NCI-H2196 treated with DMSO at 0.1 percent for 48 hours (cell line): ENCODE measurements around the gene MTHFSD.

Experiments
- DNase-seq: peaks from one replicate; lab custom pipeline; 2025; ENCODE audit not compliant: unreplicated experiment; lab: John Stamatoyannopoulos, UW

The MTHFSD gene

DNA sequence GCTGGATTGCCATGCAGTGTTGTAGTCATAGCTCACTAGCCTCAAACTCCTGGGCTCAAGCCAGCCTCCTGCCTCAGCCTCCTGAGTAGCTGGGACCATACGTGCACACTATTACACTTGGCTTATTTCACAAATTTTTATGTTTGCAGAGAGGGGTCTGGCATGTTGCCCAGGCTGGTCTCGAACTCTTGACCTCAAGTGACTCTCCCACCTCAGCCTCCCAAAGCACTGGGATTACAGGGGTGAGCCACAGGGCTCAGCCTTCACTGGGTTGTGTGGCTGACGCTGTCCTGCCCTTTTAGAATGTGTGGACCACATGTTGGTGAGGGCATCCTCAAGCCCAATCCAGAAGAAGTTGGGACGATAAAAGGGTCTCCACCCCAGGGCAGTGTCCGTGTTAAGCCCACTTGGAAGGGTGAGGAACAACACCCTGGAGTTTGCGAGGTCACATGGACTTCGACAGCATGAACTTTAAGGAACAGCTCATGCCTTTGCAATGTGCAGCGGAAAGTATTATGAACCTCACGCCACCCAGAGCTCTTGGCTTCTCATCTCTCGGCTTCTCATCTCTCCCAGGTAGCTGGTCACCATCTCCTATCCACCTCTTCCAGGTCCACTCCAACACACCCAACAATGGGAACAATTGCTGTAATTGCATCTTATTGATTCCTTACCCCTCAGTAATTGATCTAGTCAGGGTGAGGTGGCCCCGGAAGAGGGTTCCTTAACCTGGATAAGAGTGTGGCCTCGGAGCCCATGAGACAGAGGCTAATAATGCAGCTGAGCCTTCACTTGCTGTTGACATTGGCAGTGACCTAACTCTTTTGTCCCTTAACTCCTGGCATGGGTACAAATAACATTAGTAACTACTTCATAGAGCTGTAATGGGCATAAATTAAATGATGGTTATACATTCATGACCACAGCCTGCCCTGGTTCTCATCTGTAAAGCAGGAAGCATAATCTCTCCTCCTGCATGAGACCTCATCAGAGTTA lies 30.0 kb upstream of the MTHFSD start:
- no peak for DNase-seq

GRCh38 chr16:86584071-86584685 lies 29.1 kb upstream of the MTHFSD start:
- no peak for DNase-seq

GRCh38 chr16:86581458-86581857 lies 26.4 kb upstream of the MTHFSD start:
- no peak for DNase-seq

DNA sequence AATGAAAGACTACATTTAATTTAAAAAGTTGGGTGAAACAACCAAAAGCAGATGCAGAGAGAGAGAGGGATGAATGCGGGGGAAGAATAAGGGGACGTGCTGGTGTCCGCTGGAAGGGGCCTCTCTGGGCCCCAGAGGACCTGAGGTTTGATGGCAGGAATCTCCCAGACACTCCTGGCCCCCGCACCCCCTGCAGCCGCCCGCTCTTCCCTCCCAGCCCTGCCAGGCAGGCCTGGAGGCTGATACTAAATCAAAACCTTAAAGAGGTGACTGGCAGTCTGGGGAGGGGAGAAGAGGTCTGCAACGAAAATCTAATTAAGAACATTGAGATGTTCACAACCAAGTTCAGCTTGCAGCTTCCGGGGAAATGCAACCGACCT lies 25.7 kb upstream of the MTHFSD start:
- no peak for DNase-seq

DNA sequence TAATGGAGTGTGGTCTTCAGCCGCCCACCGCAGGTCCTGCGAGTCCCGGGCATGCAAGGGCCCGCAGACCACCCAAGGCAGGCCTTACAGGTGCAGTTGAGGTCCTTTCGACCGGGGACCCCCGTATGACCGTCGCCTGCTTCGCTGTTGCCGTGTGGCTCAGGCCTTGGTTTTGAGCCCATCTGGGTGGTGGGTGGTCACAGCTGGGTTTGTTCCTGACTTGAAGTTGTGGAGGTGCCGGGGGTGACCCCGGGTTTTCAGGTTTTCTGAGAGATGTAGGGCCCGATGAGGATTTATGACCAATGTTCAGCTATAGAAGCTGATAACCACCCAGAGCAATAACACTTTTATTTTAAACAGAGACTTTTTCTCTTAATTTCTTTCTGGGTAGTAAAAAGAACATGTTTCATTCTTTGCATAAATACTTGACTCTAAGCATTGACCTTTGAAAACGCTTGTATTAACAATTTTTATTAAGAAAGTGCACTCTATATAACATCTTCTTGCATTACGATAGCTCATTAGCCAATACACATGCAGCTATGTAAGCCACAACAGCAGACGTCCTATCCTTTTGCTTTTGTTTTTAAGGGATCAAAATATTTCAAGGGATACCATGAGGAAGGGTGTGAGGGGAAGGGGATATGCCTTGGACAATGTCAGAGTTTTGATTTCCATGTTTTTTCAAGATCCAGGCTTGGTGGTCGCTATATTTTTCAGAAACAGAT lies 25.2 kb upstream of the MTHFSD start:
- no peak for DNase-seq

- DNase-seq: no peak
Observed at GRCh38 chr16:86579268-86580062, 24.4 kb upstream of the MTHFSD start.

GRCh38 chr16:86578611-86579267 lies 23.7 kb upstream of the MTHFSD start:
- no peak for DNase-seq

DNA sequence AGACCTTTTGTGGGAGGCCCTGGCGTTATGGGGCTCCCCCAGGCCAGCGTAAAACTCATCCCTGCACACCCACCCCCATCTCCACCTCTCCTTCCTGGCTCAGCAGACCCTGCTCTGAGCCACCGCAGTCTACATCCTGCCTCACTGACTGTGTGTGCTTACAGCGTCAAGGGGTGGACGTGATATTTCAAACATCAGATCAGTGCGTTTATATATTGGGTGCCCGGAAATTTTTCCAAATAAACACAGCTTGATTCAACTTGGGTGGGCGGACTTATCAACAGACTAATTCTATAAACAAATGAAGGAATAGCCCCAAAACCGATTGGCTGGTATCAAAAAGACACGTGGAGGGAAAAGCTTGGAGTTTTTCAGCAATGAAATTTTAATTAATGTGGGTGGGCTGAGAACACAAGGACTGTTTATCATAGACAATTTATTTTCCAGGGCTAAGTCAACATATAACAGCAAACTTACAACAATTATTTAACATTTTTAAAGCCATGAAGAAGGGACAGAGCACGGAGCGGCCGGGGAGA lies 23.1 kb upstream of the MTHFSD start, which contains the start of gene FOXL1:
Gene FOXL1, plus strand, starts transcription at position 489 of the 539 bp plus-strand sequence. CDS start 175 bp downstream, outside the sequence.
- no peak for DNase-seq

GRCh38 chr16:86577314-86577971 lies 22.4 kb upstream of the MTHFSD start:
- DNase-seq: no peak

- DNase-seq: no peak
Observed at GRCh38 chr16:86576591-86577313, 21.7 kb upstream of the MTHFSD start.

GRCh38 chr16:86575754-86576557 lies 20.9 kb upstream of the MTHFSD start:
- no peak for DNase-seq

- DNase-seq: no peak
Observed at GRCh38 chr16:86575095-86575685, 20.2 kb upstream of the MTHFSD start.

GRCh38 chr16:86574646-86575045 lies 19.6 kb upstream of the MTHFSD start:
- DNase-seq: no peak

- no peak for DNase-seq
Observed at GRCh38 chr16:86573646-86574508, 18.8 kb upstream of the MTHFSD start.

- no peak for DNase-seq
Observed at GRCh38 chr16:86573215-86573614, 18.2 kb upstream of the MTHFSD start.

DNA sequence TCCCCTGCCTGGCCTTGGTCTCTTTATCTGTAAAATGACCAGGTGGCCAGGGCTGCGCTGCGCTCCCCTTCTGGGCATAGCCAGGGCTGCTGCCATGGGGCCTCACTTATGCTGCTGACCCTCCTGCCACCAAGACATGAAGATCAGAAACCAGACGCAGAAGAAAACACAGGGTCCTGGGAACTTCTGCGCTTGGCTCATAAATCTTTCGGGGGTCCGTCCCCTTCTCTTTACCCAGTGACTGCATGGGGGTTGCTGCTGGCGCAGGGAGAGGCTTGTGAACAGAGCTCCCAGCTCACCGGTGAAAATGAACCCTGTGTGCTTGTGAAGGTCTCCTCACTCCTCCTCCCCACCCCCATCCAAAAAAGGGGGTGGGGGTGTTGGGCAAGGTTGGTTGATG lies 17.6 kb upstream of the MTHFSD start:
- no peak for DNase-seq
